Activated naive CD8-positive, alpha-beta T cell treated with anti-CD3 and anti-CD28 coated beads, Interleukin-2, amount 10 ng/mL, durations not matched to agents 7 days and 5 days (primary cell): ENCODE measurements around the gene CAPN8. TPM values are rescaled to one million over a fixed set of nuclear protein-coding genes. Genes with fewer than 3 reads are reported as not detected.
"Not testable (repeated sequence)": the region's sequence is repeated elsewhere in the genome, so short reads cannot be mapped to it uniquely, and the experiment has no call there.

Experiments used
- ATAC-seq: fragments of 150-1000 bp; cut with Tn5 transposase; one replicate; pipeline ENCODE4 v1.10.0; 2021; ENCODE audit warnings: low read depth, moderate library complexity
- POLR2A ChIA-PET: fragments of 350-600 bp; sonication (Branson Sonifier 250); formaldehyde crosslinking; loops from one replicate; lab custom pipeline; 2021; ENCODE audit warnings: antibody characterized with exemption; lab: Charles Lee
- DNase-seq: peaks from one replicate; pipeline ENCODE4 v3.0.0; 2021
- H3K27ac Mint-ChIP-seq: one replicate; pipeline ENCODE4 v1.8.0; 2022; ENCODE audit warnings: mild to moderate bottlenecking, mixed read lengths
- H3K27me3 Mint-ChIP-seq: one replicate; pipeline ENCODE4 v1.8.0; 2022; ENCODE audit warnings: mild to moderate bottlenecking, moderate library complexity, mixed read lengths
- H3K36me3 Mint-ChIP-seq: one replicate; pipeline ENCODE4 v1.8.0; 2021; ENCODE audit warnings: mild to moderate bottlenecking, mixed read lengths
- H3K4me1 Mint-ChIP-seq: one replicate; pipeline ENCODE4 v1.8.0; 2021; ENCODE audit warnings: mixed read lengths
- H3K4me3 Mint-ChIP-seq: one replicate; pipeline ENCODE4 v1.8.0; 2022; ENCODE audit warnings: mild to moderate bottlenecking, moderate library complexity, mixed read lengths
- H3K9me3 Mint-ChIP-seq: one replicate; pipeline ENCODE4 v1.8.0; 2021; ENCODE audit warnings: mixed read lengths
- total RNA-seq, 2 experiments: library from RNA; stranded (reverse); gene quantifications; one replicate each; pipeline ENCODE4 v1.2.3, GENCODE V29; 2021

The CAPN8 gene
- total RNA-seq, 2 experiments from 2014 or later, result 0.28 TPM; not detected in 1

- POLR2A ChIA-PET, result no interaction called here
- ATAC-seq (no peak), DNase-seq (no peak)
- no peaks in the 10 kb centered on the region for H3K36me3 Mint-ChIP-seq
- no peaks in the 10 kb centered on the region for H3K9me3 Mint-ChIP-seq
- H3K4me1 Mint-ChIP-seq, result no peaks in the 10 kb centered on the region
- no peak overlapping the region for H3K27ac Mint-ChIP-seq
- H3K4me3 Mint-ChIP-seq, result no peak overlapping the region
- peaks cover 5% of the 10 kb centered on the region for H3K27me3 Mint-ChIP-seq
Observed at GRCh38 chr1:223535319-223535718, 130.2 kb downstream of the CAPN8 start.

- no peaks in the 10 kb centered on the region for H3K9me3 Mint-ChIP-seq
- H3K4me1 Mint-ChIP-seq, result no peaks in the 10 kb centered on the region
- H3K4me3 Mint-ChIP-seq, result no peak overlapping the region
- DNase-seq (no peak), ATAC-seq (no peak)
- peaks cover 8% of the 10 kb centered on the region for H3K27me3 Mint-ChIP-seq
- no peaks in the 10 kb centered on the region for H3K36me3 Mint-ChIP-seq
- POLR2A ChIA-PET, result no interaction called here
- no peak overlapping the region for H3K27ac Mint-ChIP-seq
Observed at GRCh38 chr1:223534677-223535076, 130.8 kb downstream of the CAPN8 start.

- no peaks in the 10 kb centered on the region for H3K36me3 Mint-ChIP-seq
- H3K27ac Mint-ChIP-seq, result no peak overlapping the region
- H3K9me3 Mint-ChIP-seq, result no peaks in the 10 kb centered on the region
- no peak overlapping the region for H3K4me3 Mint-ChIP-seq
- ATAC-seq, result no peak
- DNase-seq, result no peak
- H3K27me3 Mint-ChIP-seq, result peaks cover 14% of the 10 kb centered on the region
- POLR2A ChIA-PET, result interaction anchor here (0.7 kb wide), 1 partner anchor 759 kb away, joined by 3 read pairs; no protein-coding TSS in a partner anchor
- no peaks in the 10 kb centered on the region for H3K4me1 Mint-ChIP-seq
Observed at GRCh38 chr1:223533708-223534107, 131.8 kb downstream of the CAPN8 start.

GRCh38 chr1:223531742-223532341 lies 133.7 kb downstream of the CAPN8 start:
- H3K9me3 Mint-ChIP-seq, result no peaks in the 10 kb centered on the region

GRCh38 chr1:223525957-223526356 lies 139.5 kb downstream of the CAPN8 start:
- H3K27ac Mint-ChIP-seq, result no peak overlapping the region
- no peaks in the 10 kb centered on the region for H3K36me3 Mint-ChIP-seq
- no peak overlapping the region for H3K4me3 Mint-ChIP-seq

More at GRCh38 chr1:223531742-223532341, 133.7 kb downstream of the CAPN8 start:
- H3K36me3 Mint-ChIP-seq, result no peaks in the 10 kb centered on the region
- H3K4me3 Mint-ChIP-seq, result no peak overlapping the region
- POLR2A ChIA-PET, result no interaction called here
- peaks cover 15% of the 10 kb centered on the region for H3K27me3 Mint-ChIP-seq
- DNase-seq (peak; percentile 49), ATAC-seq (peak; percentile 36)
- no peaks in the 10 kb centered on the region for H3K4me1 Mint-ChIP-seq
- H3K27ac Mint-ChIP-seq, result no peak overlapping the region

GRCh38 chr1:223525546-223525945 lies 140.0 kb downstream of the CAPN8 start:
- DNase-seq, result no peak
- no peaks in the 10 kb centered on the region for H3K9me3 Mint-ChIP-seq
- no peaks in the 10 kb centered on the region for H3K4me1 Mint-ChIP-seq
- POLR2A ChIA-PET, result no interaction called here
- H3K4me3 Mint-ChIP-seq, result no peak overlapping the region
- no peaks in the 10 kb centered on the region for H3K36me3 Mint-ChIP-seq
- peaks cover 15% of the 10 kb centered on the region for H3K27me3 Mint-ChIP-seq
- no peak overlapping the region for H3K27ac Mint-ChIP-seq
- ATAC-seq, result no peak

More at GRCh38 chr1:223525957-223526356, 139.5 kb downstream of the CAPN8 start:
- Mint-ChIP-seq H3K4me1 (no peaks in the 10 kb centered on the region), H3K27me3 (peaks cover 17% of the 10 kb centered on the region), H3K9me3 (no peaks in the 10 kb centered on the region)
- no peak for DNase-seq
- POLR2A ChIA-PET, result no interaction called here
- ATAC-seq, result no peak

- POLR2A ChIA-PET, result no interaction called here
- no peak overlapping the region for H3K27ac Mint-ChIP-seq
- no peaks in the 10 kb centered on the region for H3K4me1 Mint-ChIP-seq
- DNase-seq (no peak), ATAC-seq (no peak)
- no peaks in the 10 kb centered on the region for H3K9me3 Mint-ChIP-seq
- peaks cover 15% of the 10 kb centered on the region for H3K27me3 Mint-ChIP-seq
- H3K36me3 Mint-ChIP-seq, result no peaks in the 10 kb centered on the region
- no peak overlapping the region for H3K4me3 Mint-ChIP-seq
Observed at GRCh38 chr1:223524930-223525451, 140.5 kb downstream of the CAPN8 start.

- Mint-ChIP-seq H3K27me3 (peaks cover 6% of the 10 kb centered on the region), H3K36me3 (peaks cover 1% of the 10 kb centered on the region), H3K4me1 (no peaks in the 10 kb centered on the region), H3K27ac (no peak overlapping the region), H3K9me3 (no peaks in the 10 kb centered on the region), H3K4me3 (no peak overlapping the region)
- DNase-seq, result no peak
- no peak for ATAC-seq
- POLR2A ChIA-PET, result no interaction called here
Observed at GRCh38 chr1:223521150-223521549, 144.4 kb downstream of the CAPN8 start.

- Mint-ChIP-seq H3K4me1 (no peaks in the 10 kb centered on the region), H3K4me3 (no peak overlapping the region), H3K36me3 (peaks cover 1% of the 10 kb centered on the region), H3K27me3 (peaks cover 6% of the 10 kb centered on the region), H3K27ac (no peak overlapping the region), H3K9me3 (no peaks in the 10 kb centered on the region)
- DNase-seq (no peak), ATAC-seq (no peak)
- POLR2A ChIA-PET, result no interaction called here
Observed at GRCh38 chr1:223520200-223520599, 145.3 kb downstream of the CAPN8 start.

GRCh38 chr1:223519116-223519515 lies 146.4 kb downstream of the CAPN8 start:
- POLR2A ChIA-PET, result no interaction called here
- Mint-ChIP-seq H3K27ac (no peak overlapping the region), H3K27me3 (peaks cover 6% of the 10 kb centered on the region), H3K9me3 (no peaks in the 10 kb centered on the region), H3K4me3 (no peak overlapping the region), H3K36me3 (peaks cover 1% of the 10 kb centered on the region), H3K4me1 (no peaks in the 10 kb centered on the region)
- DNase-seq (no peak), ATAC-seq (no peak)

GRCh38 chr1:223518553-223518952 lies 146.9 kb downstream of the CAPN8 start:
- POLR2A ChIA-PET, H3K27ac Mint-ChIP-seq, DNase-seq, ATAC-seq, H3K36me3 Mint-ChIP-seq, H3K4me3 Mint-ChIP-seq, H3K4me1 Mint-ChIP-seq, H3K27me3 Mint-ChIP-seq, H3K9me3 Mint-ChIP-seq: not testable (repeated sequence)

- POLR2A ChIA-PET, result no interaction called here
- Mint-ChIP-seq H3K4me1 (no peaks in the 10 kb centered on the region), H3K27me3 (peaks cover 2% of the 10 kb centered on the region), H3K9me3 (peaks cover 3% of the 10 kb centered on the region), H3K36me3 (peaks cover 1% of the 10 kb centered on the region), H3K27ac (no peak overlapping the region), H3K4me3 (peak overlapping the region; percentile 16)
- ATAC-seq (no peak), DNase-seq (no peak)
Observed at GRCh38 chr1:223515926-223516325, 149.6 kb downstream of the CAPN8 start.

GRCh38 chr1:223515421-223515820 lies 150.1 kb downstream of the CAPN8 start:
- peaks cover 2% of the 10 kb centered on the region for H3K27me3 Mint-ChIP-seq
- POLR2A ChIA-PET, result no interaction called here
- H3K4me1 Mint-ChIP-seq, result no peaks in the 10 kb centered on the region
- peak; percentile 65 for ATAC-seq
- peaks cover 1% of the 10 kb centered on the region for H3K36me3 Mint-ChIP-seq
- peak overlapping the region; percentile 16 for H3K27ac Mint-ChIP-seq
- peaks cover 6% of the 10 kb centered on the region for H3K9me3 Mint-ChIP-seq
- no peak for DNase-seq
- no peak overlapping the region for H3K4me3 Mint-ChIP-seq

- POLR2A ChIA-PET, result no interaction called here
- peaks cover 1% of the 10 kb centered on the region for H3K36me3 Mint-ChIP-seq
- peak overlapping the region; percentile 49 for H3K27ac Mint-ChIP-seq
- DNase-seq (no peak), ATAC-seq (no peak)
- H3K27me3 Mint-ChIP-seq, result peaks cover 2% of the 10 kb centered on the region
- H3K4me1 Mint-ChIP-seq, result no peaks in the 10 kb centered on the region
- peaks cover 11% of the 10 kb centered on the region for H3K9me3 Mint-ChIP-seq
- peak overlapping the region; percentile 10 for H3K4me3 Mint-ChIP-seq
Observed at GRCh38 chr1:223514644-223515043, 150.9 kb downstream of the CAPN8 start.
